GM23248 (cell line): Measurements from ENCODE around the gene TMEM158.

Source experiments
- EZH2 ChIP-seq: fragments of 200-600 bp; sonication (generic); IDR thresholded peaks from 2 replicates; pipeline ENCODE4 v1.6.1; 2018; ENCODE audit warnings: antibody characterized with exemption, mild to moderate bottlenecking; ENCODE audit not compliant: insufficient read depth, poor library complexity, severe bottlenecking
- EZH2phosphoT487 ChIP-seq: fragments of 200-600 bp; sonication (generic); IDR thresholded peaks from 2 replicates; pipeline ENCODE4 v1.6.1; 2018; ENCODE audit warnings: antibody characterized with exemption, moderate library complexity, mild to moderate bottlenecking, low read depth; ENCODE audit not compliant: insufficient read depth

- TF ChIP-seq EZH2 (no peak), EZH2phosphoT487 (no peak)
Measured at GRCh38 chr3:45188719-45189659, 37.1 kb downstream of the TMEM158 start.
